NCI-H2029 treated with DMSO at 0.1 percent for 48 hours (cell line): ENCODE results near the gene SLC45A1.

Experiments
- DNase-seq: peaks from one replicate; lab custom pipeline; 2025; lab: John Stamatoyannopoulos, UW

The SLC45A1 gene

DNA sequence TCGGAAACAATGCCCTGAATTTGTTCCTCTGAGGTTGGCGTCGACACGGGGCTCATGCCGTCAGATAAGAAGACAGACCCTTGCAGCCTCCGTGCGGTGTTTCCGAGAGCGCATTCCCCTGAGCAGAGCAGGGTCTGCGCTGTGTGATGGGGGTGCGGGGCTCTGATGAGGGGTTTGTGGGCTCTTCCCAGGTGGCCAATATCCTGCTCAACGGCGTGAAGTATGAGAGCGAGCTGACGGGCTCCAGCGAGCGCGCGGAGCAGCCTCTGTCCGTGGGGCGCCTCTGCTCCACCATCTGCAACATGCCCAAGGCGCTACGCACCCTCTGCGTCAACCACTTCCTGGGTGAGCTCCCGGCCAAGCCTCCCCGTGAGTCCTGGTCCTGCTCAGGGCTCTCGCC lies 17.3 kb downstream of the SLC45A1 start:
- no peak for DNase-seq

DNA sequence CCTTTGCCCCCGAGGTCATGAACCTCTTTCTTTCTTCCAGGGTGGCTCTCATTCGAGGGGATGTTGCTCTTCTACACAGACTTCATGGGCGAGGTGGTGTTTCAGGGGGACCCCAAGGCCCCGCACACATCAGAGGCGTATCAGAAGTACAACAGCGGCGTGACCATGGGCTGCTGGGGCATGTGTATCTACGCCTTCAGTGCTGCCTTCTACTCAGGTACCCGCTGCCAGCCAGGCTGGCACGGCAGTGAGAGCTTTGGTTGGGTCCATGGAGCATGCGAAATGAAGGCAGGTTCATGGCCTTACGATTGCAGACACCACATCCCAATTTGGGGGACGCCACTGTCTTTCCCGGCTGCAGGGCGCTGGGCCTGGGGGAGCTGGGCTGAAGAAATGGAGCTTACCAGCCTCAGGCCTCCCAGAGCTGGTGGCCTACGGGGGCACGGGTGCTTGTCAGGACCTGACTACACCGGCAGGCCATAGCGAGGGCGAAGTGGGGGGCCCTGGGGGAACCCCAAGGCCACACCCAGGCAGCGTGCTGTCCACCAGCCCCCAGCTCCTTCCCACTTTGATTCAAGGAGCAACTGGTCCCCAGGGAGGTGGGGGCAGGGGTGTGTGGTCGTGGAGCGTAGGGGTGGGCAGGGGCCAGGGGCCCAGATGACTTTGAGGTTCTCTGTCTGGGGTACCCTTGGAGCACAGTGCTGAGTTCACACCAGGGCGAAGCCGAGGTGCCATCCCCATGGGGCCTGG lies 20.0 kb downstream of the SLC45A1 start:
- no peak for DNase-seq

DNA sequence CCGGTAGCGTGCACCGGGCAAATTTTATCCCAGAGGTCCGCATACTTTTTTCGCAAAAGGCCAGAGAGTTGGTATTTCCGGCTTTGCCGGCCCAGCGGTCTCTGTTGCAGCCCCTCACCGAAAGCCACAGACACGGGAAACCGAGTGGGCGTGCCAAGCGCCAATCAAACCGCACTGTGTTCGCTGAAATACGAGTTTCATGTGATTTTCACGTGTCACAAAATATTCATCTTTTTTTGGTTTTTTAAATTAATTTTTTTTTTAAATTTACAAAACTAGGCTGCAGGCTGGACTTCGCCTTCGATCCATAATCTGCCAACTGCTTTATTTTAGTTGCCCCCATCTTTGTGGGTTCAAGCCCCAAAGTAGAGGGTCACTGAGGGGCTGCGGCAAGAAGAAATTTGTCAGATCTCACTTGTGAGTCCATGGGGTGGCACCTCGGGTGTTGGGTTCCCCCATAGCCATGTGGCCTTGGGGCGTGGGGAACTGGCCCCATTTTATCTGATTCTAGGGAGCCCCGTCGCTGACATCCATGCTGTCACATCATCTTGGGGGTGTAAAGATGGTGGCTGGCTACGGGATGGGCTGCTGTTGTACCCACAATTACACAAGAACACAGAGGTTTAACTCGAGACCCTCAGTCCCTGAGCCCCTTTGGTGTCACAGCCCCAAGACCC lies 20.8 kb downstream of the SLC45A1 start:
- no peak for DNase-seq

DNA sequence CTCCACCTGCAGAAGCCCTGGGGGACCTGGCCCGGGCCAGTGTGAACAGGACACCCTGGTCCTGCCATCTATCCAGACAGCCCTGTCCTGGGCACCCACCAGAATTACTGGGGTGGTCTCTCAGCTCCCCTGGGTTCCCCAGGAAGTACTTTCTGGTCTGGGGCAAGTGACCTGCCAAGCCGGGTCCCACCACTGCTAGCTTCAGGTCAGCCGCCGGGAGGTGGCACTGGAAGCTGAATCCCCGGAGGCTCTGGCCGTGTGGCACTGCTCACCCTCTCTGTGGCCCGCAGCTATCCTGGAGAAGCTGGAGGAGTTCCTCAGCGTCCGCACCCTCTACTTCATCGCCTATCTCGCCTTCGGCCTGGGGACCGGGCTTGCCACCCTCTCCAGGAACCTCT lies 21.3 kb downstream of the SLC45A1 start:
- no peak for DNase-seq

DNA sequence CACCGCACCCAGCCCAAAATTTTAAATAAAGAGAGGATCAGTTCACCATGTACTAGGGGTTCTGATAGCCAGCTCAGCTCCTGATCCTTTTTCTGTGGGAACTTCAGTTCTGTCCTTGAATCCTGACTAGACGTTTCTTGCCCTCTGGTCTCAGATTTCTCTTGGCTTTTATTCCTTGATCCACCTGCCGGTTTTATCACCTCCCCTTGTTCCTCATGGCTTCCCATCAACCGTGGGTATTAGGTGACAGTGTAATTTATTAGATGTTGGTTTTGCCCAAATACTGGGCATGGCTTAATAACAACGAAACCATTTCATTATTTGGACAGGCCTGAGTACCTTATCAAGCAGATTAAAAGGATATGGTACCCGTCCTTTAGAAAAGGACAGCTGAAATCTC lies 22.5 kb downstream of the SLC45A1 start:
- no peak for DNase-seq

DNA sequence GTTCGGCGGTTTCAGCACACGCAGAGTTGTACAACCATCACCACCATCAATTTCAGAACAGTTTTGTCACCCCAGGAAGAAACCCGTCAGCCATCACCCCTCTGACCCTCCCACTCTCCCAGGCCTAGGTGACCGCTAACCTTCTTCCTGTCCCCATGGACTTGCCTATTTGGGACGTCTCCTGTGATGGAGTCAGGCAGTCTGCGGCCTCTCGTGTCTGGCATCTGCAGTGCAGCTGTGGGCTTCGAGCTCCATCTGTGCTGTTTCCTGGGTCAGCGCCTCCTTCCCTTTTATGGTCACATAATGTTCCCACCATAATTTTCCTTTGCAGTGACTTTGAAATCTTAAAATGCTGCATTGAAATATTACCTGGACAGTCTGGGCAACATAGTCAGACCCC lies 24.4 kb downstream of the SLC45A1 start:
- no peak for DNase-seq

DNA sequence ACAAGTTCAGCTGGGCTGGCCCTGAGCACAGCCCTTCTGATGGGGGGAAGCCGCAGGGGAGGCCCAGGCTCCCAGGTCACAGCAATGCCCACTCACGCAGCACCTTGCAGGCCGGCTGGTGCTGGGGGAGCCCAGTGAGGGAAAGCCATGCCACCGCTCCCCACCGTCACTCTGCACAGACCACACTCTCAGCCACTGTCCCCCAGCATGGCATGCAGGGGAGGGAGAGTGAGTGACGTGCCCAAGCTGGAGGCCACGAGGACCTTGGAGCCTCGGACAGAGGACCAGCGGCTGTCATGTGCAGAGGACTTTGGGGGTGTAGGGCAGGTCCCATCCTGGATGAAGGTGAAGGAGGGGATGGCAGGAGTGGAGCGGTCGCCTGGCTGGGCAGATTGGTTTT lies 25.1 kb downstream of the SLC45A1 start:
- no peak for DNase-seq

DNA sequence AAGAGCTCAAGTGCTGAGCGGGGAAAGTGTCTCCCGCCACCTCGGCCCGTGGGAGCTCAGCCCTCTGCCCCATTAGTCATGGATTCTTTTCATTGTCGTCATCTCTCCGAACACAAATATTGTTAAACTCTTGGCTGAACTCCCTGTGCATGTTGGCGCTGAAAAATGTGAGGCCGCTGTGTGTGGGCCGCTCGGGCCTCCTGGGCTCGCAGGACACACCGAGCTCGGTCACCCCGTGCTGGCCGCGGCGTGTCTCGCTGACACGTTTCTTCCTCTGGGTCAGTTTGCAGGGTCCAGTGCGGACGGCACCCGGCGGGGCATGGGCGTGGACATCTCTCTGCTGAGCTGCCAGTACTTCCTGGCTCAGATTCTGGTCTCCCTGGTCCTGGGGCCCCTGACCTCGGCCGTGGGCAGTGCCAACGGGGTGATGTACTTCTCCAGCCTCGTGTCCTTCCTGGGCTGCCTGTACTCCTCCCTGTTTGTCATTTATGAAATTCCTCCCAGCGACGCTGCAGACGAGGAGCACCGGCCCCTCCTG lies 25.6 kb downstream of the SLC45A1 start:
- DNase-seq = no peak

DNA sequence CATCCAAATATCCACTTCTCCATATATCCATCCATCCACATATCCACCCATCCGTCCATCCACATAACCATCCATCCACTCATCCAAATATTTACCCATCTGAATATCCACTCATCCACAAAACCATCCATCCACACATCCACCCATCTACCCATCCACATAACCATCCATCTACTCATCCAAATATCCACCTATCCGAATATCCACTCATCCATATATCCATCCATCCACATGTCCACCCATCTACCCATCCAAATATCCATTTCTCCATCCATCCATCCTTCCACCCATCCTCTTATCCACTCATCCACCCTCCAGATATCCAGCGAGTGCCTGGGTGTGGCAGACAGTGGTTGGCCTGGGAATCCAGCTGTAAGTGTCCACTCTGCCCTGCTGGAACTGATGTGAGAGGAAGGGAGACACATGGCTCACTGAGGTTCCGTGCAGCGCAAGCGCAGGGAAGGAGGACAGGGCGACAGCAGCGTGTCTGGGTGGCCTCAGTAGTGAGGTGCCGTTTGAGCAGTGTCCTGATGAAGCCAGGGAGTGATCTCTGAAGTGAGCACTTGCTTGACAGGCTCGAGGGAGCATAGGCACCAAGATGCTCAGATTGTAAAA lies 27.1 kb downstream of the SLC45A1 start:
- no peak for DNase-seq

DNA sequence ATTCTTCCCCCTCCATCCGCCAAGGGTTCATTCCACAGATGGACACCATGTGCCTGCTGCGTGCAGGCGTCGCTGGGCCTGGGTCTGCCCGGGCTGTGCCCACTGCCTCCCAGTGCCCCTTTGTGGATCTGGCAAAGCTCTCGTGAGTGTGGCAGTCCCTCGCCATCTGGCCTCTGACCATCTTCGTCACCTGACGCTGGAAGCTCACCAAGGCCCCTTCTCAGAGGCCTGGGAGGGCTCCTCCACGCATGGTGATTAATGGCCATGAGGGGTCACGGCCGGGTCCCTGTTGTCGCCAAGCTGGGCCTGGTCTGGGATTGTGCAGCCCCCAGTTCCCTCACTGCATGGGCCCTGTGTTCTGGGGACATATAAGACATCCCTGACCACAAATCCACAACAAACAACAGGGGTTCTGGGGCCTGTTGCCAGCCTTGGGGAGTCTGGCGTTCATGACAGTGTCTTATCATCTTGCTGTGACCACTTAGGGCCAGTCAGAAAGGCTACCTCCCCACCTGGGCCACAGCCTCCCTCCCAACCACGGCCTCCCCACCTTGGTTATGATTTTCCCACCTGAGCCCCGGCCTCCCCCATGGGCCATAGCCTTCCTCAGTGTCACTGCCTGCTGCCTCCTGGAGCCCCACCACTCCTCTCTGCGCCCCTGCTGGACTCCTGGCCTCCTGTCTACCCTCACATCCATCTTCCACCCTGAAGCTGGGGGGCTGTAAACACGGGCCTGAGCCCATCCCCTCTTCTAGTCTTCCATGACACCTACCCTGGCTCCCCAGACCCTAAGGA lies 27.9 kb downstream of the SLC45A1 start:
- DNase-seq = no peak

DNA sequence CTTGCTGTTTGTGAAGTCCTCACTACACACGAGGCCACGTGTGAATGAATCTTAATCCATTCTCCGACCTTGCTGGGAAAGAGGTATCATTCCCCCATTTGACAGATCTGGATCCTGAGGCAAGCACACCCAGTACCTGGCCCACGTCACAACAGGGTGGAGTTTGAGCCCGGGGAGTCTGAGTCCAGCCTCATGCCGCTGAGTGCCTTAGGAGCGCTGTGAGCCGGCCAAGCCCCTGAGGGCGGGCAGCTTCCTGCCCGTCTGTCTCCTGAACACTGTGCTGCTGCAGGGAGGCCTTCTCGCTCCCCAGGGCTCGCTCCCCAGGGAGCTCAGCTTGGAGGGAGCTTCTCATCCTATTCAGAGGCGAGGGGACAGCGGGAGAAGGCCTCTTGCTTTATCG lies 29.7 kb downstream of the SLC45A1 start:
- no peak for DNase-seq

DNA sequence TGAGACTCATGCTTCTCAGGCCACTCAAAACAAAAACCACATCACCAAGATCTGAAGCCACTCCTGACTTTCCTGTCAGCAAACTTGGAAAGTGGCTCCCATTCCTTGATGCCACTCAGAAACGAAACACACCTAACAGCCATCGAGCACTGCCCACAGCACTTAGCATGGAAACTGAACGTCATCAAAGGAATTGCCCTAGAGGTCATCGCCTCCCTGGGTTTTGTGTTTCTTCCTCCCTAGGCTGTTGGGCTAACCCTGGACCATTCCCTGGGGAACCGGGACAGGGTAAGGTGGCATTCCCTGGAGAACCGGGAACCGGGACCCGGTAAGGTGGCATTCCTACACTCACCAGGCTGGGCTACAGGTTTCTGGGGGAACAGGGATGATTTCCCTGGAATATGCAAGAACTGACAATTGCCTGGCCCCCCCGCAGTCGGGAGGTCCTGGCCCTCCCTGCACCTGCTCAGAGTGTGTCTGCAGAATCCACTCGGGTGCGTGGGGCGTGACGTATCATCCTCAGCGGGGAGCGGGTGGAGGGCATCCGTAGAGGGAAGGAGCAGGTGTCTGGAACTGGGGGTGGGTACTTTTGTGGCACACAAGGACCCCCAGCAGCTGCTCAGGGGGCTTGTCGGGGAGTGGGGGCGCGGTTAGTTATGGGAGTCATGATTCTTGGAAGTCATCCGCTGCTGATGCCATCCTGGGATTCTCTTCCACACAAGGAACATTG lies 30.3 kb downstream of the SLC45A1 start:
- DNase-seq = no peak

DNA sequence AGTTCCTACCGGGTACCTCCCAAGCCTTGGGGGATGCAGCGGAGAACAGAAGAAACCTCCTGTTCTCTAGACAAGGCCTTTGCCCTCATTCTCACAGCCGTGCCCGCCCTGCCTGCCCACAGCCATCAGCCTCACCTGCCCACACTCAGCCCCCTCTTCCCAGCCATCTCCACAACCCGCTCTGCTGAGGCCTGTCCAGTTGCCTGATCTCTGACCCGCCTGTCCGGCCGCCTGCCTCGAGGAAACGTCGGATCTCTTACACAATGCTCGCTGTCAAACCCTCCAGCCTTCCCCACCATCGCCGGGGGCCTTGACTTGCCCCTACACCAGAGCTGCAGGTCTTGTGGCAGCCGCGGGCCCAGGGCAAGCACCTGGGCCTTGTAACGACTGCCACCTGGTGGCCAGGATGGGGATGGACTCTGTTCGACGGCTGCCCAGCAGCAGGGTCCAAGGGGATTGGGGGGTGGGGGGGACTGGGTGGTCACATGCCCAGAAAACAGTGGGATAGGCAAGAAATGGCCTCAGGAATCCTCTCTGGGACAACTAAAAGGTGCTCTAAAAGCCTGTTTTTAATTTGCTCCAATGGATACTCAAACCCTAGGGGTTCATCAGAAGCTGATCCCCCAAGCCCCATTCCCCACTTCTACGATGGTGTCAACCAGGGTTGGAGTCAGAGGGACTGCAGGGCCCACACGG lies 31.0 kb downstream of the SLC45A1 start:
- DNase-seq = peak; percentile 38

DNA sequence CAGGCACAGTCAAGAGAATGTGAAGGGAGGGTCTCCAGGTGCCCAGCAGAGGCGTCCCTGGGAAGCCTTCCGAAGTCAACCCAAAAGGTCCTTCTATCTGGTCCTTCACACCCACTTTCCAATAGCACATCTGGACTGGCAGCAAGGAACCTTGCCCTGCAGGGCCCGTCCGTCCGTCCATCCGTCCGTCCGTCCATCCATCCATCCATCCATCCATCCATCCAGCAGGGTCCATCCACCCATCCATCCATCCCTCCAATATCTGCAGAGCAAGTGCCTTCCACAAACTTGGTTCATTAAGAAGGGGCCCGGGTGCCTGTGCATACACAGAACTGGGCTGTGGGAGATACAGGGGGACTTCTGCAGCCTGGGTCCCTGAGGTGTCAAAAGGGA lies 31.6 kb downstream of the SLC45A1 start:
- no peak for DNase-seq

DNA sequence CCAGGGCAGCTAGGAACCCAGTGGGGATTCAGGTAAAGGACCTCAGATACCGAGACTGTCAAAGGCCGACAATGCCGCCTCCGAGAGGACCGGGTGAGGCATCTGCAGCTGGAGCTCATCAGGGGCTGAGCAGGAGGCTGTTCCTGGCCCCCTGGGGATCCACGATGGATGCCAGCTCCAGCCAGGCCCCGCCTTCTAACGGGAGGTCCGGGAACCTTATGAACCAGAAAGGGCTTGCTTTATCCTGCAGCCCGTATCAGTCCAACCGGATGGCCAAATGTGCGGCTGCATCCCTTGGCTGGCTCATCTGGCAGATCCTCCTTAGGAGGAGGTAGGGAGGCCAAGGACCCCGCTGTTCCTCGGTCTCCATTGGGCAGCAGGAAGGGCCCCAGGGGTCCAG lies 32.0 kb downstream of the SLC45A1 start:
- DNase-seq = no peak

DNA sequence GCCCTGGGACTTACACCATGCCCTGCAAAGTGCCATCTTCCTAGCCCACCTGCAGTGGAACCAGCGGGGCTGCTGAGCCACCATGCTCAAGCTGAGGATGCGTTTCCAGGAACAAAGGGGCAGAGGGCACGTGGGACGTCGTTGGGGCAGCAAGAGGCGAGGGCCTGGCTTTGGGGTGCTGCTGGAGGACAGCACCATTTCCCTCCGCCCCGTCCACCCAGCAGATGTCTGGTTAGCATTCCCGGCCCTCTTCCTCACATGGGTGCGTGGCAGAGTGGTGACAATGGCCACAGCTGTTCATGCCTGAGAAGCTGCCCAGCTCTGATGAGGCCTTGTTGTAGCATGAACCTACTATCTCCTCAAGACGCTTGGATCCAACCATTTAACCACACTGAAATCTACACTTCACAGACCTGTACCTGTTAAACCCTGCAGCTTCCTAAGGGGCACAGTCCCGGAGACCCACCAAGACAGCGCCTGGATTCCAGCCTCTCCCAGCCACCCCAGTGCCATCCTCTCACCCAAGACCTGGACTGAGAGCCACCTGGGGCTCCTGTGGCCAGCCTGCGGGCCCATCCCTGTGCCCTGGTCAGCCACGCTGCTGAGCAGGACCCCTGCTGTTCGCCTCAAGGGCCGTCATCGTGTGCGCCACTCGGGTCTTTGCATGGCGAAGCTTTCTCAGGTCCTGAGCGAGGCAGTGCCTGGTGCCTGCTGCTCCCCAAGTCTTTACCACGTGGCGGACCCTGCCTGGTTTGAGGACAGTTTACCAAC lies 33.2 kb downstream of the SLC45A1 start:
- DNase-seq = no peak

DNA sequence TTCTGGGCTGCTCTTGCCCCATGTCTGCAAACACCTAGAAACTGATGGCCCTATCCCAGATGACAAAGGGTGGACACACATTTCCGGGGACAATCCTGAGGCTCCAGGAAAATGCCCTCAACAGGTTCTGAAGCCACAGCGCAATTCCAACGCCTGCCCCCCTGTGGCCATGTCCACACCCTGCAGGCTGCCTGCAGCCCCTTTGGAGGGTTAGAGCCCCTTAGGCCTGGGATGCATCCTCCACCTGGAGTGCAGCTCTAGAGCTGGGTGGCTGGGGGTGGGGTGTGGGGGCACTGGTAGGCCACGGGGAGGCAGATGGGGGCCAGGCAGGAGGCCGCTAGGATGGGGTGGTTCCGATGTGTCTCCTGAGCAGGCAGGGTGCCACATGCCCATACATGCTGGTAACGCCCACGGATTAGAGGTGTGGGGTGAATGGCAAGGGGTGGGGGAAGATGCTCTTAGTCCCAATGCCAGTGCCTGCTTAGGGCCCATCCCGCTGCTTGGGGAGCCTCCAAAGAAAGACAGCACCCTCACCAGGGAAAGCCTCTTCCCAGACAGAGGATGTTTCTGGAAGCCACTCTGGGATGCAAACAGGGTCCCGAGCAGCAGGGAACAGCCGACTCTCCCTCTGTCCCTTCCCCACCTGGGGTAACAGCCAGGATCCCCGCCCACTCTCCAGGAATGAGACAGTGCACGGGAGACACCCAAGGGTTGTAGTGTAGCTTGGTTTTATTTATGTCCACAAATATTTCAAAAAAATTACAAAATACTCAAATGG lies 34.0 kb downstream of the SLC45A1 start:
- no peak for DNase-seq

DNA sequence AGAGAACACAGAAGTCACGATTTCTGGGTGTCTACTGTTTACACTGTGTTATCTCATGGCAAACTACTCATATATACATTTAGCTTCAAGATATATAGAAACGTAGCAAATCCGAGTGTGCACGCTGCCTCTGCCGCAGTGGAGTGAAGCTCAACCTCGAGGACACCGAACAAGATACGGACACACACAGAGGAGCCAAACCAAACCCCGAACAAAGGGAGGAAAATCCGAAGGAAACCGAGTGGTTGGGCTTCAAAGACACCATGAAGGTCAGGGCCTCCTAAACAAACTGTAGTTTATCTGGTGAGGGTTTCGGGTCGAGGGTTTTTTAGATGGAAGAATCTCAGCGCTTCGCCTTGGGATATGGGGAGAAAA lies 34.5 kb downstream of the SLC45A1 start:
- no peak for DNase-seq
